HepG2 (cell line): ENCODE data around the gene PTPRN. TPM values are rescaled to one million over a fixed set of nuclear protein-coding genes. Genes with fewer than 3 reads are reported as not detected.

Experiments
- ATAC-seq: fragments of 200-7000 bp; cut with Tn5 transposase; 3 replicates; pipeline ENCODE4 v1.9.1; 2020; ENCODE audit warnings: mild to moderate bottlenecking, moderate library complexity
- BruUV-seq: library from RNA; stranded (reverse); fragments of 400-500 nt; replicated peaks from 2 replicates; lab custom pipeline; 2021; lab: Mats Ljungman, UMichigan
- CTCF ChIA-PET: fragments of 300-600 bp; formaldehyde crosslinking; extraction: SDS; loops from one replicate; lab custom pipeline; 2021; ENCODE audit warnings: low total read pairs, inconsistent platforms, low intra/inter-chr PET ratio; lab: Yijun Ruan, JAX
- POLR2A ChIA-PET: fragments of 350-600 bp; sonication (Branson Sonifier 250); formaldehyde crosslinking; loops from one replicate; lab custom pipeline; 2020; ENCODE audit warnings: antibody characterized with exemption, inconsistent platforms; lab: Yijun Ruan, JAX
- DNase-seq: peaks from one replicate; pipeline ENCODE4 v3.0.0-alpha.2; 2015; ENCODE audit warnings: low spot score
- FAIRE-seq: peaks from 3 replicates; lab custom pipeline; 2011; peaks lifted over from hg19 to GRCh38; lab: Jason Lieb, UNC
- H2AFZ ChIP-seq: one replicate; pipeline ENCODE4 v1.6.1; 2011; ENCODE audit warnings: low read length, inconsistent platforms
- H3K27ac ChIP-seq: fragments of 300-600 bp; 3 replicates; pipeline ENCODE4 v1.8.0; 2011; ENCODE audit warnings: mixed run types, mild to moderate bottlenecking, mixed read lengths, low read length, inconsistent platforms; ENCODE audit not compliant: insufficient read depth; ENCODE audit errors: extremely low read length
- H3K27me3 ChIP-seq, 2 experiments: fragments of 200-600 bp in 1 of 2; 2 replicates in 1 of 2; 3 replicates in 1 of 2; pipeline versions ENCODE4 v1.6.0 to v1.8.0; 2011; ENCODE audit warnings: low read length in 2 of 2, mild to moderate bottlenecking in 2 of 2, moderate library complexity in 2 of 2, inconsistent platforms in 1 of 2; ENCODE audit not compliant: insufficient read depth in 2 of 2, control insufficient read depth in 1 of 2
- H3K36me3 ChIP-seq, 2 experiments: fragments of 200-600 bp in 1 of 2; replicated peaks in 1 of 2; 2 replicates in 1 of 2; 3 replicates in 1 of 2; pipeline versions ENCODE4 v1.5.1 to v1.8.0; 2011; ENCODE audit warnings: low read length in 2 of 2, inconsistent platforms in 1 of 2; ENCODE audit not compliant: insufficient read depth in 2 of 2, control insufficient read depth in 1 of 2
- H3K4me1 ChIP-seq: 2 replicates; pipeline ENCODE4 v1.5.1; 2012; ENCODE audit warnings: low read length, inconsistent platforms; ENCODE audit not compliant: insufficient read depth
- H3K4me2 ChIP-seq: 2 replicates; pipeline ENCODE4 v1.6.0; 2011; ENCODE audit warnings: low read depth, low read length, inconsistent platforms
- H3K4me3 ChIP-seq, 3 experiments: fragments of 200-600 bp in 1 of 3; sonication (generic), shearing (Covaris generic) in 1 of 3; replicated peaks in 1 of 3; 2 replicates each; pipeline ENCODE4 v1.5.1; 2011 to 2016; ENCODE audit warnings: low read length in 3 of 3, inconsistent platforms in 2 of 3, low read depth in 2 of 3, mild to moderate bottlenecking in 2 of 3, control low read depth in 1 of 3, mixed read lengths in 1 of 3; ENCODE audit not compliant: insufficient read depth in 1 of 3
- H3K79me2 ChIP-seq: one replicate; pipeline ENCODE4 v1.6.1; 2011; ENCODE audit warnings: low read length, inconsistent platforms; ENCODE audit not compliant: insufficient read depth
- H3K9ac ChIP-seq: 2 replicates; pipeline ENCODE4 v1.6.0; 2011; ENCODE audit warnings: mild to moderate bottlenecking, low read depth, low read length, inconsistent platforms; ENCODE audit not compliant: insufficient read depth
- H3K9me3 ChIP-seq: 2 replicates; pipeline ENCODE4 v1.5.1; 2012; ENCODE audit warnings: mild to moderate bottlenecking, low read length
- H4K20me1 ChIP-seq: 2 replicates; pipeline ENCODE4 v1.6.0; 2011; ENCODE audit warnings: inconsistent platforms, mild to moderate bottlenecking, low read length, moderate library complexity; ENCODE audit not compliant: insufficient read depth
- KDM4B ChIP-seq: sonication (generic); formaldehyde crosslinking; IDR thresholded peaks from 2 replicates; pipeline ENCODE4 v1.4.0; 2020; ENCODE audit warnings: missing genetic modification reagents
- MATR3 ChIP-seq: sonication (generic); formaldehyde crosslinking; IDR thresholded peaks from 2 replicates; pipeline ENCODE4 v1.4.0; 2020; ENCODE audit warnings: missing genetic modification reagents
- ZBTB8A ChIP-seq: sonication (generic); formaldehyde crosslinking; IDR thresholded peaks from 2 replicates; pipeline ENCODE4 v1.4.0; 2020; ENCODE audit warnings: mild to moderate bottlenecking, low read depth, missing genetic modification reagents, borderline replicate concordance
- ZEB1 ChIP-seq: IDR thresholded peaks from 2 replicates; pipeline ENCODE4 v1.6.1; 2012; ENCODE audit warnings: mild to moderate bottlenecking, low read depth, inconsistent platforms; ENCODE audit not compliant: insufficient replicate concordance
- ZFY ChIP-seq: sonication (generic); formaldehyde crosslinking; IDR thresholded peaks from 2 replicates; pipeline ENCODE4 v1.4.0; 2020; ENCODE audit warnings: missing genetic modification reagents
- ZNF629 ChIP-seq: sonication (generic); formaldehyde crosslinking; conservative IDR thresholded peaks from 2 replicates; pipeline ENCODE4 v1.5.0; 2020; ENCODE audit warnings: missing genetic modification reagents
- WGBS: methylation state at CpG from one replicate; pipeline ENCODE4 v1.1.6; 2017; ENCODE audit warnings: low lambda C conversion rate; 5-methylcytosine and 5-hydroxymethylcytosine counted together
- in situ Hi-C: cut with HindIII; loops from 2 replicates; pipeline ENCODE4 v1.10.0; 2017; ENCODE audit warnings: low pct_unique_long_range_greater_than_20kb; ENCODE audit not compliant: extremely low pct_ligation_motif_present
- intact Hi-C: fragments of 100-400 bp; cut with micrococcal nuclease; formaldehyde crosslinking; loops from one replicate; pipeline ENCODE4 v1.10.0; 2022; ENCODE audit not compliant: unreplicated experiment
- polyA plus RNA-seq, 8 experiments: library from polyadenylated mRNA; depleted of rRNA in 3 of 8; stranded (reverse) in 7 of 8; unstranded in 1 of 8; fragments of >200 nt; fragmentation: Illumina TruSeq in 4 of 8; extraction: Trizol in 4 of 8; gene quantifications; 2 replicates each; pipeline versions ENCODE4 v1.2.1 to v1.2.3, GENCODE V29; 2011 to 2016; ENCODE audit warnings: low read depth in 4 of 8, missing spikeins in 1 of 8, mixed read lengths in 1 of 8; ENCODE audit not compliant: insufficient read depth in 1 of 8
- total RNA-seq, 5 experiments: library from RNA; depleted of rRNA; stranded (reverse); fragments of >200 nt; fragmentation: Illumina TruSeq; extraction: Trizol; gene quantifications; 2 replicates each; pipeline ENCODE4 v1.2.3, GENCODE V29; 2016; ENCODE audit warnings: low read depth in 1 of 5
- TF ChIP-seq, protein P1 (sequence below): sonication (generic); formaldehyde crosslinking; IDR thresholded peaks from 2 replicates; pipeline ENCODE4 v1.4.0; 2020; ENCODE audit warnings: missing genetic modification reagents, mild to moderate bottlenecking, borderline replicate concordance
- TF ChIP-seq, protein P2 (sequence below), 2 experiments: sonication (generic) in 1 of 2; formaldehyde crosslinking in 1 of 2; IDR thresholded peaks; 2 replicates each; pipeline versions ENCODE4 v1.4.0 to v1.6.1; 2016 to 2020; ENCODE audit warnings: borderline replicate concordance in 1 of 2, low read depth in 1 of 2, mild to moderate bottlenecking in 1 of 2, missing genetic modification reagents in 1 of 2
- TF ChIP-seq, protein P3 (sequence below): sonication (generic); formaldehyde crosslinking; IDR thresholded peaks from 2 replicates; pipeline ENCODE4 v1.8.1; 2022; ENCODE audit warnings: low read depth, mild to moderate bottlenecking, missing genetic modification reagents
- TF ChIP-seq, protein P4 (sequence below): sonication (generic); formaldehyde crosslinking; IDR thresholded peaks from 2 replicates; pipeline ENCODE4 v1.4.0; 2020; ENCODE audit warnings: missing genetic modification reagents

The PTPRN gene
- total and polyA plus RNA-seq, 2 of the 13 experiments (the other 11 are each of a cell fraction or from before 2014, with no cell fraction given) = 0.26 TPM; not detected in 1

DNA sequence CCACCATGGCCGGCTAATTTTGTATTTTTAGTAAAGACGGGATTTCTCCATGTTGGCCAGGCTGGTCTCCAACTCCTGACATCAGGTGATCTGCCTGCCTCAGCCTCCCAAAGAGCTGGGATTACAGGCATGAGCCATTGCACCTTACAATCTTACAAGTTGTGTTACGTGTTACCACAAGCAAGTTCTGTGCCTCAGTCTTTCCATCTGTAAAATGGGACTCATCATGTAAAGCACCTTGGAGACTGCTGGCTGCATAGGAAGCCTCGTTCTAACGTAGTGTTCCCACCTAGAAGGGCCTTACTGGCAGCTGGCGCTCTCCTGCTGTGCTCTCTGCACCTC lies 20.0 kb downstream of the PTPRN start:
- peaks cover 0 to 40% of the 10 kb centered on the region in 2 experiments; a peak in 4 of 5 replicates for H3K27me3 ChIP-seq
- intact Hi-C loops (no loop called here), in situ Hi-C loops (no loop called here)
- H3K9ac ChIP-seq = no peak overlapping the region
- peaks cover 21% of the 10 kb centered on the region for H3K4me1 ChIP-seq
- no peak for DNase-seq
- H3K4me2 ChIP-seq = peak overlapping the region; percentile 28; the same call in 1 of the 2 replicates
- no peak overlapping the region for H3K4me3 ChIP-seq
- peaks cover 0 to 2% of the 10 kb centered on the region in 2 experiments; a peak in 2 of 5 replicates for H3K36me3 ChIP-seq
- no peaks in the 10 kb centered on the region for H4K20me1 ChIP-seq
- FAIRE-seq = no peak
- no peaks in the 10 kb centered on the region for H3K9me3 ChIP-seq
- BruUV-seq = no TSS peak
- no peak overlapping the region for H3K27ac ChIP-seq
- ChIA-PET CTCF (no interaction called here), POLR2A (interaction anchor here (1.0 to 3.0 kb wide), 4 partner anchors 10 to 40 kb away, joined by 3 to 14 read pairs (median 4); partner anchors contain the start of gene DNAJB2)
- H3K79me2 ChIP-seq = no peaks in the 10 kb centered on the region
- no peak for ATAC-seq
- H2AFZ ChIP-seq = no peak overlapping the region
- 38% methylated on average over 6 of the region's 6 CpGs for whole genome bisulfite sequencing
- TF ChIP-seq, protein P1, sequence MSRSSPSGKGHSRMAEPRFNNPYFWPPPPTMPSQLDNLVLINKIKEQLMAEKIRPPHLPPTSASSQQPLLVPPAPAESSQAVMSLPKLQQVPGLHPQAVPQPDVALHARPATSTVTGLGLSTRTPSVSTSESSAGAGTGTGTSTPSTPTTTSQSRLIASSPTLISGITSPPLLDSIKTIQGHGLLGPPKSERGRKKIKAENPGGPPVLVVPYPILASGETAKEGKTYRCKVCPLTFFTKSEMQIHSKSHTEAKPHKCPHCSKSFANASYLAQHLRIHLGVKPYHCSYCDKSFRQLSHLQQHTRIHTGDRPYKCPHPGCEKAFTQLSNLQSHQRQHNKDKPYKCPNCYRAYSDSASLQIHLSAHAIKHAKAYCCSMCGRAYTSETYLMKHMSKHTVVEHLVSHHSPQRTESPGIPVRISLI = no peak
- TF ChIP-seq, protein P2, sequence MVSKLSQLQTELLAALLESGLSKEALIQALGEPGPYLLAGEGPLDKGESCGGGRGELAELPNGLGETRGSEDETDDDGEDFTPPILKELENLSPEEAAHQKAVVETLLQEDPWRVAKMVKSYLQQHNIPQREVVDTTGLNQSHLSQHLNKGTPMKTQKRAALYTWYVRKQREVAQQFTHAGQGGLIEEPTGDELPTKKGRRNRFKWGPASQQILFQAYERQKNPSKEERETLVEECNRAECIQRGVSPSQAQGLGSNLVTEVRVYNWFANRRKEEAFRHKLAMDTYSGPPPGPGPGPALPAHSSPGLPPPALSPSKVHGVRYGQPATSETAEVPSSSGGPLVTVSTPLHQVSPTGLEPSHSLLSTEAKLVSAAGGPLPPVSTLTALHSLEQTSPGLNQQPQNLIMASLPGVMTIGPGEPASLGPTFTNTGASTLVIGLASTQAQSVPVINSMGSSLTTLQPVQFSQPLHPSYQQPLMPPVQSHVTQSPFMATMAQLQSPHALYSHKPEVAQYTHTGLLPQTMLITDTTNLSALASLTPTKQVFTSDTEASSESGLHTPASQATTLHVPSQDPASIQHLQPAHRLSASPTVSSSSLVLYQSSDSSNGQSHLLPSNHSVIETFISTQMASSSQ (IDR thresholded peaks at IDR 0.05; ENCODE audit: low read depth) = no peak
- TF ChIP-seq, protein P2 (CRISPR knock-in tag; IDR thresholded peaks at IDR 0.05; ENCODE audit: borderline replicate concordance) = no peak
- TF ChIP-seq ZNF629 (CRISPR knock-in tag) = peak; percentile 96
- no peak for TF ChIP-seq ZFY (CRISPR knock-in tag)
- TF ChIP-seq, protein P3, sequence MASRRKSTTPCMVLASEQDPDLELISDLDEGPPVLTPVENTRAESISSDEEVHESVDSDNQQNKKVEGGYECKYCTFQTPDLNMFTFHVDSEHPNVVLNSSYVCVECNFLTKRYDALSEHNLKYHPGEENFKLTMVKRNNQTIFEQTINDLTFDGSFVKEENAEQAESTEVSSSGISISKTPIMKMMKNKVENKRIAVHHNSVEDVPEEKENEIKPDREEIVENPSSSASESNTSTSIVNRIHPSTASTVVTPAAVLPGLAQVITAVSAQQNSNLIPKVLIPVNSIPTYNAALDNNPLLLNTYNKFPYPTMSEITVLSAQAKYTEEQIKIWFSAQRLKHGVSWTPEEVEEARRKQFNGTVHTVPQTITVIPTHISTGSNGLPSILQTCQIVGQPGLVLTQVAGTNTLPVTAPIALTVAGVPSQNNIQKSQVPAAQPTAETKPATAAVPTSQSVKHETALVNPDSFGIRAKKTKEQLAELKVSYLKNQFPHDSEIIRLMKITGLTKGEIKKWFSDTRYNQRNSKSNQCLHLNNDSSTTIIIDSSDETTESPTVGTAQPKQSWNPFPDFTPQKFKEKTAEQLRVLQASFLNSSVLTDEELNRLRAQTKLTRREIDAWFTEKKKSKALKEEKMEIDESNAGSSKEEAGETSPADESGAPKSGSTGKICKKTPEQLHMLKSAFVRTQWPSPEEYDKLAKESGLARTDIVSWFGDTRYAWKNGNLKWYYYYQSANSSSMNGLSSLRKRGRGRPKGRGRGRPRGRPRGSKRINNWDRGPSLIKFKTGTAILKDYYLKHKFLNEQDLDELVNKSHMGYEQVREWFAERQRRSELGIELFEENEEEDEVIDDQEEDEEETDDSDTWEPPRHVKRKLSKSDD (CRISPR knock-in tag) = no peak
- no peak for TF ChIP-seq MATR3 (CRISPR knock-in tag)
- TF ChIP-seq, protein P4, sequence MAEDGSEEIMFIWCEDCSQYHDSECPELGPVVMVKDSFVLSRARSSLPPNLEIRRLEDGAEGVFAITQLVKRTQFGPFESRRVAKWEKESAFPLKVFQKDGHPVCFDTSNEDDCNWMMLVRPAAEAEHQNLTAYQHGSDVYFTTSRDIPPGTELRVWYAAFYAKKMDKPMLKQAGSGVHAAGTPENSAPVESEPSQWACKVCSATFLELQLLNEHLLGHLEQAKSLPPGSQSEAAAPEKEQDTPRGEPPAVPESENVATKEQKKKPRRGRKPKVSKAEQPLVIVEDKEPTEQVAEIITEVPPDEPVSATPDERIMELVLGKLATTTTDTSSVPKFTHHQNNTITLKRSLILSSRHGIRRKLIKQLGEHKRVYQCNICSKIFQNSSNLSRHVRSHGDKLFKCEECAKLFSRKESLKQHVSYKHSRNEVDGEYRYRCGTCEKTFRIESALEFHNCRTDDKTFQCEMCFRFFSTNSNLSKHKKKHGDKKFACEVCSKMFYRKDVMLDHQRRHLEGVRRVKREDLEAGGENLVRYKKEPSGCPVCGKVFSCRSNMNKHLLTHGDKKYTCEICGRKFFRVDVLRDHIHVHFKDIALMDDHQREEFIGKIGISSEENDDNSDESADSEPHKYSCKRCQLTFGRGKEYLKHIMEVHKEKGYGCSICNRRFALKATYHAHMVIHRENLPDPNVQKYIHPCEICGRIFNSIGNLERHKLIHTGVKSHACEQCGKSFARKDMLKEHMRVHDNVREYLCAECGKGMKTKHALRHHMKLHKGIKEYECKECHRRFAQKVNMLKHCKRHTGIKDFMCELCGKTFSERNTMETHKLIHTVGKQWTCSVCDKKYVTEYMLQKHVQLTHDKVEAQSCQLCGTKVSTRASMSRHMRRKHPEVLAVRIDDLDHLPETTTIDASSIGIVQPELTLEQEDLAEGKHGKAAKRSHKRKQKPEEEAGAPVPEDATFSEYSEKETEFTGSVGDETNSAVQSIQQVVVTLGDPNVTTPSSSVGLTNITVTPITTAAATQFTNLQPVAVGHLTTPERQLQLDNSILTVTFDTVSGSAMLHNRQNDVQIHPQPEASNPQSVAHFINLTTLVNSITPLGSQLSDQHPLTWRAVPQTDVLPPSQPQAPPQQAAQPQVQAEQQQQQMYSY (CRISPR knock-in tag) = no peak
- TF ChIP-seq ZEB1 = no peak
- TF ChIP-seq ZBTB8A (CRISPR knock-in tag) = no peak
- TF ChIP-seq KDM4B (CRISPR knock-in tag) = no peak
